HFF-Myc (cell line): Measurements from ENCODE around the gene MARK3.
"Not testable (repeated sequence)": the region's sequence is repeated elsewhere in the genome, so short reads cannot be mapped to it uniquely, and the experiment has no call there.

ENCODE experiments used
- DNase-seq: peaks from one replicate; pipeline ENCODE4 v3.0.0-alpha.2; 2011; ENCODE audit warnings: low read depth; ENCODE audit errors: extremely low read depth
- H3K4me3 ChIP-seq: replicated peaks from 2 replicates; pipeline ENCODE4 v1.5.1; 2011; ENCODE audit warnings: low read depth, mild to moderate bottlenecking, control low read depth, low read length
- CTCF ChIP-seq: IDR thresholded peaks from 2 replicates; pipeline ENCODE4 v1.5.1; 2012; ENCODE audit warnings: mild to moderate bottlenecking, low read depth, low read length, control low read depth; ENCODE audit errors: missing control alignments

Gene MARK3

GRCh38 chr14:103353362-103353761, 31.9 kb upstream of the MARK3 start:
- H3K4me3 ChIP-seq: no peak overlapping the region
- DNase-seq: no peak
- no peak for TF ChIP-seq CTCF

GRCh38 chr14:103354141-103354540, 31.1 kb upstream of the MARK3 start:
- TF ChIP-seq CTCF: no peak
- no peak for DNase-seq
- no peak overlapping the region for H3K4me3 ChIP-seq

GRCh38 chr14:103356024-103356682, 29.1 kb upstream of the MARK3 start:
- no peak for TF ChIP-seq CTCF
- H3K4me3 ChIP-seq: no peak overlapping the region
- DNase-seq: no peak

GRCh38 chr14:103357552-103357951, 27.7 kb upstream of the MARK3 start:
- not testable (repeated sequence) for H3K4me3 ChIP-seq, DNase-seq

- no peak overlapping the region for H3K4me3 ChIP-seq
- TF ChIP-seq CTCF: no peak
- DNase-seq: no peak
Observed at GRCh38 chr14:103360548-103360947, 24.7 kb upstream of the MARK3 start.

GRCh38 chr14:103361867-103362266, 23.3 kb upstream of the MARK3 start:
- peak; percentile 77 for DNase-seq
- no peak overlapping the region for H3K4me3 ChIP-seq
- TF ChIP-seq CTCF: no peak

GRCh38 chr14:103362780-103363179, 22.4 kb upstream of the MARK3 start:
- no peak overlapping the region for H3K4me3 ChIP-seq
- no peak for TF ChIP-seq CTCF

More at GRCh38 chr14:103362780-103363179, 22.4 kb upstream of the MARK3 start:
- no peak for DNase-seq
